Measurements from ENCODE around the gene SYP. TPM values are rescaled to one million over a fixed set of nuclear protein-coding genes. Genes with fewer than 3 reads are reported as not detected.

SYP gene
- total and polyA plus RNA-seq, 2 donors (not counting 1 experiment from before 2014, with no cell fraction given): 1.2 to 1.6 TPM

DNA sequence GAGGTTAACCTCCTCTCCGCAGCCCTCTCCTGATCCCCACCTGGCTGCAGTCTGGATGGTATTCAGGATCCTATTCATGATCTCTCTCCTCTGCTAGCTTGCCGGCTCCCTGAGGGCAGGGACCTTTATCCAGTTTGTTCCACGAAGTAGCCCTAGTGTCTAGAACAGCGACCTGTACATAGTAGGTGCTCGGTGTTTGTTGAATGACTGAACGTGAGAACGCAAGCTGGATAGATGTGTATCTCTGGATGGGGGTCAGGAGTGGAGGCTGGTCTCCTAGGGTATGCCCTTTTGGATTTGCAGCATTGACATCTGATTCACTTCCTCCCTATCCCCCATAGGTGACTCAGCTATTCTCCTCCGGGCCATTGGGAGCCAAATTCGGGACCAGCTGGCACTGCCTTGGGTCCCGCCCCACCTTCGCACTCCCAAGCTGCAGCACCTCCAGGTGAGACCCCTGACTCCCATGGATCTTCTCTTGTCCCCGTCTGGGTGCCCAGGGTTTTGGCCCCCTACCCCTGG lies 42.6 kb upstream of the SYP start:
- TF ChIP-seq EZH2 (IDR thresholded peaks at IDR 0.05; ENCODE audit: borderline replicate concordance, insufficient read depth, low read depth, low read length, poor library complexity, severe bottlenecking): no peak
- TF ChIP-seq, protein P1, sequence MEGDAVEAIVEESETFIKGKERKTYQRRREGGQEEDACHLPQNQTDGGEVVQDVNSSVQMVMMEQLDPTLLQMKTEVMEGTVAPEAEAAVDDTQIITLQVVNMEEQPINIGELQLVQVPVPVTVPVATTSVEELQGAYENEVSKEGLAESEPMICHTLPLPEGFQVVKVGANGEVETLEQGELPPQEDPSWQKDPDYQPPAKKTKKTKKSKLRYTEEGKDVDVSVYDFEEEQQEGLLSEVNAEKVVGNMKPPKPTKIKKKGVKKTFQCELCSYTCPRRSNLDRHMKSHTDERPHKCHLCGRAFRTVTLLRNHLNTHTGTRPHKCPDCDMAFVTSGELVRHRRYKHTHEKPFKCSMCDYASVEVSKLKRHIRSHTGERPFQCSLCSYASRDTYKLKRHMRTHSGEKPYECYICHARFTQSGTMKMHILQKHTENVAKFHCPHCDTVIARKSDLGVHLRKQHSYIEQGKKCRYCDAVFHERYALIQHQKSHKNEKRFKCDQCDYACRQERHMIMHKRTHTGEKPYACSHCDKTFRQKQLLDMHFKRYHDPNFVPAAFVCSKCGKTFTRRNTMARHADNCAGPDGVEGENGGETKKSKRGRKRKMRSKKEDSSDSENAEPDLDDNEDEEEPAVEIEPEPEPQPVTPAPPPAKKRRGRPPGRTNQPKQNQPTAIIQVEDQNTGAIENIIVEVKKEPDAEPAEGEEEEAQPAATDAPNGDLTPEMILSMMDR (IDR thresholded peaks at IDR 0.05): no peak
- Mint-ChIP-seq H3K27ac (no peak overlapping the region), H3K4me3 (no peak overlapping the region), H3K27me3 (no peaks in the 10 kb centered on the region), H3K9me3 (ENCODE audit: insufficient read depth) (no peaks in the 10 kb centered on the region), H3K4me1 (peaks cover 4% of the 10 kb centered on the region)
- Histone ChIP-seq H3K27me3 (replicated peaks in 1 of 4; ENCODE audit: control extremely low read depth in 1 of 4, control insufficient read depth in 3 of 4, insufficient read depth in 4 of 4, low read length in 3 of 4) (no peaks in the 10 kb centered on the region), H3K4me1 (ENCODE audit: control insufficient read depth in 2 of 2, insufficient read depth in 2 of 2, low read length in 2 of 2) (peaks cover 0 to under 1% of the 10 kb centered on the region in 2 donors), H3K36me3 (replicated peaks in 1 of 2; ENCODE audit: control extremely low read depth in 1 of 2, control insufficient read depth in 1 of 2, extremely low read depth in 1 of 2, insufficient read depth in 2 of 2, low read length in 1 of 2) (peaks cover 0 to 34% of the 10 kb centered on the region in 2 experiments), H4K20me1 (ENCODE audit: control insufficient read depth, insufficient read depth, low read length, poor library complexity, severe bottlenecking) (no peaks in the 10 kb centered on the region), H3K79me2 (ENCODE audit: control insufficient read depth, insufficient read depth, low read length) (peaks cover 11% of the 10 kb centered on the region), H3K9me3 (ENCODE audit: control extremely low read depth in 1 of 3, control insufficient read depth in 2 of 3, insufficient read depth in 1 of 3, low read length in 2 of 3) (no peaks in the 10 kb centered on the region), H3K4me3 (ENCODE audit: control extremely low read depth in 1 of 5, extremely low read depth in 1 of 5, insufficient read depth in 1 of 5, low read depth in 2 of 5, low read length in 4 of 5) (no peak overlapping the region), H2AFZ (ENCODE audit: insufficient read depth, low read depth, low read length, poor library complexity, severe bottlenecking) (no peak overlapping the region), H3K27ac (ENCODE audit: low read length in 2 of 2) (no peak overlapping the region), H3K9ac (ENCODE audit: low read length) (no peak overlapping the region), H3K4me2 (replicated peaks; ENCODE audit: low read depth, low read length, poor library complexity, severe bottlenecking) (no peak overlapping the region)
- WGBS (ENCODE audit: insufficient coverage): 100% methylated on average over 3 of the region's 12 CpGs
- ATAC-seq (ENCODE audit: low read depth) (no peak), DNase-seq (no peak)
- intact Hi-C loops (cut with micrococcal nuclease): no loop called here
- POLR2A ChIA-PET: interaction anchor here (0.5 kb wide), 1 partner anchor 14 kb away, joined by 3 read pairs; no protein-coding TSS in a partner anchor
- CTCF ChIA-PET: no interaction called here

DNA sequence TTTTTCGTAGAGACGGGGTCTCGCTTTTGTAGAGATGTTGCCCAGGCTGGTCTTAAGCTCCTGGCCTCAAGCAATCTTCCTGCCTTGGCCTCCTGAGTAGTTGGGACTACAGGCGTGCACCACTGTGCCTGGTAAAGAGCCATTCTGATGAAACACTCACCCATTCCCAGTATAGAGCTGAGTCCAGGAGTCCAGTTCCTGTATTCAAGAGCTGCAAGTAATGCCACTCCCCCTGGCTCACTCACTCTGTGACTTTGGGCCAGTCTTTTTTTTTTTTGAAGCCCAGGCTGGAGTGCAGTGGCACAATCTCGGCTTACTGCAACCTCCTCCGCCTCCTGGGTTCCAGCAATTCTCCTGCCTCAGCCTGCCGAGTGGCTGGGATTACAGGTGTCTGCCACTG lies 38.7 kb upstream of the SYP start:
- H2AFZ ChIP-seq (ENCODE audit: insufficient read depth, low read depth, low read length, poor library complexity, severe bottlenecking): no peak overlapping the region
- no peak overlapping the region for H3K4me3 ChIP-seq (ENCODE audit: control extremely low read depth in 1 of 5, extremely low read depth in 1 of 5, insufficient read depth in 1 of 5, low read depth in 2 of 5, low read length in 4 of 5)
- H3K4me2 ChIP-seq (replicated peaks; ENCODE audit: low read depth, low read length, poor library complexity, severe bottlenecking): no peak overlapping the region
- intact Hi-C loops (cut with micrococcal nuclease): no loop called here
- H3K79me2 ChIP-seq (ENCODE audit: control insufficient read depth, insufficient read depth, low read length): peaks cover 19% of the 10 kb centered on the region
- TF ChIP-seq, protein P1 (IDR thresholded peaks at IDR 0.05): no peak
- TF ChIP-seq EZH2 (IDR thresholded peaks at IDR 0.05; ENCODE audit: borderline replicate concordance, insufficient read depth, low read depth, low read length, poor library complexity, severe bottlenecking): no peak
- 100% methylated on average over 2 of the region's 7 CpGs for WGBS (ENCODE audit: insufficient coverage)
- Mint-ChIP-seq H3K4me1 (peaks cover 21% of the 10 kb centered on the region), H3K27ac (no peak overlapping the region), H3K27me3 (no peaks in the 10 kb centered on the region), H3K9me3 (ENCODE audit: insufficient read depth) (no peaks in the 10 kb centered on the region), H3K4me3 (no peak overlapping the region)
- H4K20me1 ChIP-seq (ENCODE audit: control insufficient read depth, insufficient read depth, low read length, poor library complexity, severe bottlenecking): no peaks in the 10 kb centered on the region
- ATAC-seq (ENCODE audit: low read depth): no peak
- ChIA-PET CTCF (no interaction called here), POLR2A (no interaction called here)
- peaks cover 0 to 14% of the 10 kb centered on the region in 2 experiments for H3K36me3 ChIP-seq (replicated peaks in 1 of 2; ENCODE audit: control extremely low read depth in 1 of 2, control insufficient read depth in 1 of 2, extremely low read depth in 1 of 2, insufficient read depth in 2 of 2, low read length in 1 of 2)
- H3K9ac ChIP-seq (ENCODE audit: low read length): no peak overlapping the region
- no peak overlapping the region for H3K27ac ChIP-seq (ENCODE audit: low read length in 2 of 2)
- peaks cover 12 to 25% of the 10 kb centered on the region in 2 donors for H3K4me1 ChIP-seq (ENCODE audit: control insufficient read depth in 2 of 2, insufficient read depth in 2 of 2, low read length in 2 of 2)
- no peaks in the 10 kb centered on the region for H3K9me3 ChIP-seq (ENCODE audit: control extremely low read depth in 1 of 3, control insufficient read depth in 2 of 3, insufficient read depth in 1 of 3, low read length in 2 of 3)
- H3K27me3 ChIP-seq (replicated peaks in 1 of 4; ENCODE audit: control extremely low read depth in 1 of 4, control insufficient read depth in 3 of 4, insufficient read depth in 4 of 4, low read length in 3 of 4): no peaks in the 10 kb centered on the region
- no peak for DNase-seq

All from B cell (primary cell).